ENCODE data around the gene MATK. TPM values are rescaled to one million over a fixed set of nuclear protein-coding genes. Genes with fewer than 3 reads are reported as not detected.

MATK gene
- total RNA-seq, 1 donor from 2014 or later = not detected

- no peak for DNase-seq (ENCODE audit: low spot score in 2 of 2)
- intact Hi-C loops (cut with DNase I) = no loop called here
- Histone ChIP-seq H3K9me3 (peaks cover 0 to 12% of the 10 kb centered on the region in 2 donors), H3K36me3 (no peaks in the 10 kb centered on the region), H3K4me1 (no peaks in the 10 kb centered on the region), H3K4me3 (no peak overlapping the region), H3K27me3 (no peaks in the 10 kb centered on the region), H3K27ac (no peak overlapping the region)
- TF ChIP-seq CTCF (IDR thresholded peaks at IDR 0.05) = no peak
These were observed 7.6 kb upstream of the MATK start for GRCh38 chr19:3793799-3794198.

- intact Hi-C loops (cut with DNase I) = no loop called here
- peaks cover 0 to 9% of the 10 kb centered on the region in 2 donors for H3K9me3 ChIP-seq
- no peaks in the 10 kb centered on the region for H3K27me3 ChIP-seq
- DNase-seq (ENCODE audit: low spot score in 2 of 2) = no peak
- H3K4me3 ChIP-seq = no peak overlapping the region
- no peak overlapping the region for H3K27ac ChIP-seq
- no peak for TF ChIP-seq CTCF (IDR thresholded peaks at IDR 0.05)
- no peaks in the 10 kb centered on the region for H3K4me1 ChIP-seq
- no peaks in the 10 kb centered on the region for H3K36me3 ChIP-seq
These were observed 5.9 kb upstream of the MATK start for GRCh38 chr19:3792114-3792513.

GRCh38 chr19:3790941-3791340 lies 4.8 kb upstream of the MATK start:
- DNase-seq (ENCODE audit: low spot score in 2 of 2) = no peak
- intact Hi-C loops (cut with DNase I) = no loop called here
- Histone ChIP-seq H3K27ac (no peak overlapping the region), H3K27me3 (no peaks in the 10 kb centered on the region), H3K4me3 (no peak overlapping the region), H3K36me3 (no peaks in the 10 kb centered on the region), H3K4me1 (no peaks in the 10 kb centered on the region), H3K9me3 (no peaks in the 10 kb centered on the region)
- no peak for TF ChIP-seq CTCF (IDR thresholded peaks at IDR 0.05)

GRCh38 chr19:3790209-3790734 lies 4.1 kb upstream of the MATK start:
- no peak for TF ChIP-seq CTCF (IDR thresholded peaks at IDR 0.05)
- no peaks in the 10 kb centered on the region for H3K4me1 ChIP-seq
- DNase-seq (ENCODE audit: low spot score in 2 of 2) = no peak
- H3K9me3 ChIP-seq = no peaks in the 10 kb centered on the region
- intact Hi-C loops (cut with DNase I) = no loop called here
- no peak overlapping the region for H3K27ac ChIP-seq
- H3K36me3 ChIP-seq = no peaks in the 10 kb centered on the region
- no peaks in the 10 kb centered on the region for H3K27me3 ChIP-seq
- H3K4me3 ChIP-seq = no peak overlapping the region

GRCh38 chr19:3788996-3789778 lies 3.0 kb upstream of the MATK start:
- Histone ChIP-seq H3K36me3 (no peaks in the 10 kb centered on the region), H3K9me3 (no peaks in the 10 kb centered on the region), H3K27ac (no peak overlapping the region), H3K4me1 (no peaks in the 10 kb centered on the region), H3K27me3 (no peaks in the 10 kb centered on the region), H3K4me3 (no peak overlapping the region)
- no peak for TF ChIP-seq CTCF (IDR thresholded peaks at IDR 0.05)
- intact Hi-C loops (cut with DNase I) = no loop called here
- DNase-seq (ENCODE audit: low spot score in 2 of 2) = no peak
